Pancreas (tissue), 10 donors: ENCODE measurements around the gene CACNA1G. TPM values are rescaled to one million over a fixed set of nuclear protein-coding genes. Genes with fewer than 3 reads are reported as not detected.

Source experiments
- ATAC-seq, 4 donors: fragments of 200-7000 bp; cut with Tn5 transposase; one replicate each; pipeline versions ENCODE4 v1.8.0 to v1.9.1; 2020; ENCODE audit warnings: mild to moderate bottlenecking in 4 of 4, moderate library complexity in 4 of 4
- DNase-seq, 6 donors: peaks; one replicate each; pipeline ENCODE4 v3.0.0-alpha.2; 2020
- FAIRE-seq: peaks from 2 replicates; lab custom pipeline; 2012; peaks lifted over from hg19 to GRCh38; lab: Jason Lieb, UNC
- H3K27ac ChIP-seq, 4 donors: fragments of 200-600 bp; sonication (generic); 1 replicate in 3 of 4; 2 replicates in 1 of 4; pipeline versions ENCODE4 v1.5.0 to v1.8.0; 2020
- H3K27me3 ChIP-seq, 4 donors: fragments of 200-600 bp; one replicate each; pipeline ENCODE4 v1.8.0; 2021
- H3K36me3 ChIP-seq, 3 donors: fragments of 200-600 bp; sonication (generic) in 1 of 3; one replicate each; pipeline versions ENCODE4 v1.5.0 to v1.8.0; 2020 to 2021
- H3K4me1 ChIP-seq, 3 donors: fragments of 200-600 bp; one replicate each; pipeline ENCODE4 v1.8.0; 2021
- H3K4me3 ChIP-seq, 4 donors: fragments of 200-600 bp; sonication (generic) in 2 of 4; one replicate each; pipeline versions ENCODE4 v1.5.0 to v1.8.0; 2020 to 2021
- H3K9me3 ChIP-seq, 4 donors: fragments of 200-600 bp; one replicate each; pipeline ENCODE4 v1.8.0; 2021
- CTCF ChIP-seq, 4 donors: fragments of 200-600 bp; sonication (generic) in 3 of 4; IDR thresholded peaks; one replicate each; pipeline versions ENCODE4 v1.5.0 to v1.8.0; 2021; ENCODE audit warnings: antibody characterized with exemption in 4 of 4
- WGBS, 2 donors: extraction: QIAGEN DNeasy Blood & Tissue Kit; methylation state at CpG; one replicate each; pipeline ENCODE4 v1.1.7; 2013; 5-methylcytosine and 5-hydroxymethylcytosine counted together
- intact Hi-C, 3 donors: fragments of 100-400 bp; cut with DNase I; formaldehyde crosslinking; loops; one replicate each; pipeline versions ENCODE4 v1.11.1 to v1.14.2; 2022
- polyA plus RNA-seq, 2 donors: library from polyadenylated mRNA; stranded (reverse); fragments of 200-250 nt; gene quantifications; one replicate each; pipeline ENCODE4 v1.2.3, GENCODE V29; 2013
- total RNA-seq, 6 donors: library from RNA; stranded (reverse); fragmentation: NEBNext Ultra II Directional in 4 of 6; extraction: Animal tissue kit (Norgen Biotek cat#: 25700) in 4 of 6; gene quantifications; one replicate each; pipeline versions ENCODE4 v1.2.1 to v1.2.4, GENCODE V29; 2021 to 2023
- donor health status: healthy with polysubstance abuse.
- donor health status: DM: no; HTN: no; CAD: no; lungs with moderate emphysema.
- donor health status: DM: no; HTN: no; CAD: no.
- donor health status: control.
- donor health status: control.
- donor health status: Bipolar disorder and iron deficiency.
- donor health status: DM: yes; HTN: yes; CAD: no.
- donor health status: DM: no; HTN: no; CAD: no.
- donor health status: DM: no; HTN: no; CAD: no.
- donor health status: DM: yes; HTN: yes; CAD: no.

The CACNA1G gene
- total and polyA plus RNA-seq, 8 donors = 0.02 to 0.37 (median 0.09) TPM; not detected in 1

- Histone ChIP-seq H3K9me3 (no peaks in the 10 kb centered on the region), H3K36me3 (no peaks in the 10 kb centered on the region), H3K4me3 (no peak overlapping the region), H3K27me3 (no peaks in the 10 kb centered on the region), H3K27ac (no peak overlapping the region), H3K4me1 (no peaks in the 10 kb centered on the region)
- no peak for TF ChIP-seq CTCF (IDR thresholded peaks at IDR 0.05)
- intact Hi-C loops = no loop called here
- DNase-seq (no peak), FAIRE-seq (no peak), ATAC-seq (no peak)
- WGBS, 2 donors = 79 to 84% methylated on average over 34 of the region's 34 CpGs
Measured at GRCh38 chr17:50596191-50597037, 35.9 kb downstream of the CACNA1G start.

GRCh38 chr17:50598487-50598886, 38.0 kb downstream of the CACNA1G start:
- no peaks in the 10 kb centered on the region for H3K36me3 ChIP-seq
- no peak for FAIRE-seq
- ATAC-seq = no peak
- no peaks in the 10 kb centered on the region for H3K27me3 ChIP-seq
- no peak overlapping the region for H3K27ac ChIP-seq
- H3K4me1 ChIP-seq = no peaks in the 10 kb centered on the region
- H3K4me3 ChIP-seq = no peak overlapping the region
- no peak for DNase-seq
- no peak for TF ChIP-seq CTCF (IDR thresholded peaks at IDR 0.05)
- intact Hi-C loops = no loop called here
- H3K9me3 ChIP-seq = no peaks in the 10 kb centered on the region
- 76 to 78% methylated on average over 5 of the region's 5 CpGs for WGBS, 2 donors

- Histone ChIP-seq H3K4me3 (no peak overlapping the region), H3K4me1 (no peaks in the 10 kb centered on the region), H3K27me3 (no peaks in the 10 kb centered on the region), H3K36me3 (no peaks in the 10 kb centered on the region), H3K9me3 (no peaks in the 10 kb centered on the region), H3K27ac (no peak overlapping the region)
- WGBS, 2 donors = 87 to 89% methylated on average over 15 of the region's 15 CpGs
- intact Hi-C loops = loop anchor here in 1 of 3 donors (10.0 kb wide), 1 partner anchor 115 kb away; no protein-coding TSS in a partner anchor
- no peak for TF ChIP-seq CTCF (IDR thresholded peaks at IDR 0.05)
- no peak for DNase-seq
- no peak for ATAC-seq
- FAIRE-seq = no peak
Measured at GRCh38 chr17:50599606-50600005, 39.1 kb downstream of the CACNA1G start.

- 70 to 75% methylated on average over 13 of the region's 13 CpGs for WGBS, 2 donors
- intact Hi-C loops = loop anchor here in 1 of 3 donors (10.0 kb wide), 1 partner anchor 117 kb away; no protein-coding TSS in a partner anchor
- no peaks in the 10 kb centered on the region for H3K4me1 ChIP-seq
- no peak for FAIRE-seq
- TF ChIP-seq CTCF (IDR thresholded peaks at IDR 0.05) = no peak
- no peak for DNase-seq
- H3K9me3 ChIP-seq = no peaks in the 10 kb centered on the region
- no peak overlapping the region for H3K27ac ChIP-seq
- H3K36me3 ChIP-seq = no peaks in the 10 kb centered on the region
- no peak for ATAC-seq
- H3K27me3 ChIP-seq = no peaks in the 10 kb centered on the region
- no peak overlapping the region for H3K4me3 ChIP-seq
Measured at GRCh38 chr17:50601823-50602375, 41.4 kb downstream of the CACNA1G start.
